ENCODE results near the gene INPP4B.

DNA sequence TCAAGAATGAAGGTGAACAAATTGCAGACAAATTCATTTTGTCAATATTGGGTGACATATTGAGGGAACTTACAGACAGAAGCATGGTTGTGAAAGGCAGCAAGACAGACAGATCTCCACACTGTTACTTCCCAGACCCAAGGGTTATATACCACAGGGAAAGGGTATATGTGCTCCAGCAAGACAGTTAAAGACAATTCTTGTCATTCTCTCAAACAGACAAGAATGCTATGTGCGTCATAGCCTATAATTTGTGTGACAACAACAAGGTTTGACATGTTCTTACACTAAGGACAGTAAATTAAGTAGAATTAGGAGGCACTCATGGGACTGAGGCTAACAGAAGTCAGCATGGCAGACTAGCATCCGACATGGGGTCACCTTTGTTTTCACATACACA lies 214.3 kb downstream of the INPP4B start:
- TF ChIP-seq, protein P1, sequence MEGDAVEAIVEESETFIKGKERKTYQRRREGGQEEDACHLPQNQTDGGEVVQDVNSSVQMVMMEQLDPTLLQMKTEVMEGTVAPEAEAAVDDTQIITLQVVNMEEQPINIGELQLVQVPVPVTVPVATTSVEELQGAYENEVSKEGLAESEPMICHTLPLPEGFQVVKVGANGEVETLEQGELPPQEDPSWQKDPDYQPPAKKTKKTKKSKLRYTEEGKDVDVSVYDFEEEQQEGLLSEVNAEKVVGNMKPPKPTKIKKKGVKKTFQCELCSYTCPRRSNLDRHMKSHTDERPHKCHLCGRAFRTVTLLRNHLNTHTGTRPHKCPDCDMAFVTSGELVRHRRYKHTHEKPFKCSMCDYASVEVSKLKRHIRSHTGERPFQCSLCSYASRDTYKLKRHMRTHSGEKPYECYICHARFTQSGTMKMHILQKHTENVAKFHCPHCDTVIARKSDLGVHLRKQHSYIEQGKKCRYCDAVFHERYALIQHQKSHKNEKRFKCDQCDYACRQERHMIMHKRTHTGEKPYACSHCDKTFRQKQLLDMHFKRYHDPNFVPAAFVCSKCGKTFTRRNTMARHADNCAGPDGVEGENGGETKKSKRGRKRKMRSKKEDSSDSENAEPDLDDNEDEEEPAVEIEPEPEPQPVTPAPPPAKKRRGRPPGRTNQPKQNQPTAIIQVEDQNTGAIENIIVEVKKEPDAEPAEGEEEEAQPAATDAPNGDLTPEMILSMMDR (IDR thresholded peaks at IDR 0.05; ENCODE audit: low read depth, low read length) = no peak
- no peak for TF ChIP-seq EZH2phosphoT487 (IDR thresholded peaks at IDR 0.05; ENCODE audit: low read depth)
